Neural cell (in vitro differentiated cells): ENCODE measurements around the gene NPM3. TPM values are rescaled to one million over a fixed set of nuclear protein-coding genes. Genes with fewer than 3 reads are reported as not detected.

Source experiments
- H2AFZ ChIP-seq: fragments of 200-600, 300-800 bp; sonication (generic), shearing (Covaris generic); 2 replicates; pipeline ENCODE4 v1.6.0; 2014; ENCODE audit warnings: low read depth, mild to moderate bottlenecking, antibody characterized with exemption, low read length, moderate library complexity
- H3F3A ChIP-seq: fragments of 200-600 bp; shearing (Covaris generic); 2 replicates; pipeline ENCODE4 v1.6.1; 2016; ENCODE audit warnings: mild to moderate bottlenecking, moderate library complexity, mixed read lengths, antibody characterized with exemption, low read length; ENCODE audit not compliant: insufficient read depth, poor library complexity, severe bottlenecking
- H3K27ac ChIP-seq: fragments of 200-600, 300-800 bp; sonication (generic), shearing (Covaris generic); 2 replicates; pipeline ENCODE4 v1.5.1; 2014; ENCODE audit warnings: mild to moderate bottlenecking, low read length, moderate library complexity
- H3K27me3 ChIP-seq: fragments of 300-800, 200-600 bp; sonication (generic), shearing (Covaris generic); 2 replicates; pipeline ENCODE4 v1.6.0; 2014; ENCODE audit warnings: mild to moderate bottlenecking, low read depth, low read length, moderate library complexity; ENCODE audit not compliant: insufficient read depth
- H3K36me3 ChIP-seq: fragments of 300-800, 200-600 bp; sonication (generic), shearing (Covaris generic); 2 replicates; pipeline ENCODE4 v1.5.1; 2014; ENCODE audit warnings: mild to moderate bottlenecking, antibody characterized with exemption, low read length, moderate library complexity; ENCODE audit not compliant: insufficient read depth
- H3K4me2 ChIP-seq: fragments of 300-800, 200-600 bp; sonication (generic), shearing (Covaris generic); 2 replicates; pipeline ENCODE4 v1.6.0; 2014; ENCODE audit warnings: mild to moderate bottlenecking, low read length
- H3K4me3 ChIP-seq: fragments of 300-800, 200-600 bp; sonication (generic), shearing (Covaris generic); 2 replicates; pipeline ENCODE4 v1.5.1; 2014; ENCODE audit warnings: mild to moderate bottlenecking, low read length, moderate library complexity
- H3K79me2 ChIP-seq: fragments of 200-600 bp; shearing (Covaris generic); replicated peaks from 2 replicates; pipeline ENCODE4 v1.6.0; 2014; ENCODE audit warnings: mild to moderate bottlenecking, low read length, moderate library complexity; ENCODE audit not compliant: insufficient read depth
- H3K9ac ChIP-seq: fragments of 300-800, 200-600 bp; sonication (generic), shearing (Covaris generic); 2 replicates; pipeline ENCODE4 v1.6.1; 2016; ENCODE audit warnings: mild to moderate bottlenecking, low read length, mixed read lengths
- H3K9me2 ChIP-seq: fragments of 200-600 bp; shearing (Covaris generic); 2 replicates; pipeline ENCODE4 v1.6.1; 2016; ENCODE audit warnings: mild to moderate bottlenecking, low read length, mixed read lengths; ENCODE audit not compliant: insufficient read depth
- H3K9me3 ChIP-seq: fragments of 200-600, 300-800 bp; sonication (generic), shearing (Covaris generic); 2 replicates; pipeline ENCODE4 v1.6.1; 2016; ENCODE audit warnings: mild to moderate bottlenecking, mixed run types, low read length, moderate library complexity, mixed read lengths
- H4K20me1 ChIP-seq: fragments of 200-600 bp; shearing (Covaris generic); 2 replicates; pipeline ENCODE4 v1.6.1; 2016; ENCODE audit warnings: mild to moderate bottlenecking, mixed run types; ENCODE audit not compliant: insufficient read depth
- EP300 ChIP-seq: fragments of 450-650 bp; conservative IDR thresholded peaks from 2 replicates; pipeline ENCODE4 v1.6.1; 2014; ENCODE audit warnings: antibody characterized with exemption, mild to moderate bottlenecking, moderate library complexity; ENCODE audit not compliant: poor library complexity, severe bottlenecking
- EZH2 ChIP-seq: fragments of 200-600, 300-800 bp; shearing (Covaris generic), sonication (generic); IDR thresholded peaks from 2 replicates; pipeline ENCODE4 v1.6.1; 2014; ENCODE audit warnings: antibody characterized with exemption, low read length, borderline replicate concordance, mild to moderate bottlenecking; ENCODE audit not compliant: insufficient read depth, poor library complexity, severe bottlenecking
- MXI1 ChIP-seq: fragments of 450-650 bp; conservative IDR thresholded peaks from 2 replicates; pipeline ENCODE4 v1.6.1; 2014; ENCODE audit warnings: antibody characterized with exemption, mild to moderate bottlenecking; ENCODE audit not compliant: poor library complexity, severe bottlenecking
- POLR2AphosphoS5 ChIP-seq: IDR thresholded peaks from 2 replicates; pipeline ENCODE4 v1.6.1; 2012
- RAD21 ChIP-seq: fragments of 450-650 bp; conservative IDR thresholded peaks from 2 replicates; pipeline ENCODE4 v1.6.1; 2014; ENCODE audit warnings: antibody characterized with exemption, mild to moderate bottlenecking, moderate library complexity
- SMC3 ChIP-seq: fragments of 450-650 bp; conservative IDR thresholded peaks from 2 replicates; pipeline ENCODE4 v1.6.1; 2014; ENCODE audit warnings: antibody characterized with exemption, mild to moderate bottlenecking, moderate library complexity; ENCODE audit not compliant: poor library complexity
- TAF1 ChIP-seq: IDR thresholded peaks from 2 replicates; pipeline ENCODE4 v1.6.1; 2012; ENCODE audit warnings: low read depth
- polyA plus RNA-seq: library from polyadenylated mRNA; depleted of rRNA; stranded (reverse); fragments of >200 nt; gene quantifications from 2 replicates; pipeline ENCODE4 v1.2.3, GENCODE V29; 2014
- TF ChIP-seq, protein P1 (sequence below): IDR thresholded peaks from 2 replicates; pipeline ENCODE4 v1.6.1; 2012; ENCODE audit warnings: borderline replicate concordance
- TF ChIP-seq, protein P2 (sequence below): fragments of 450-650 bp; IDR thresholded peaks from 2 replicates; pipeline ENCODE4 v1.5.1; 2014; ENCODE audit warnings: antibody characterized with exemption, mild to moderate bottlenecking, moderate library complexity; ENCODE audit not compliant: poor library complexity, severe bottlenecking

The NPM3 gene
- polyA plus RNA-seq, 1 donor from 2014 or later, result 53.0 TPM

DNA sequence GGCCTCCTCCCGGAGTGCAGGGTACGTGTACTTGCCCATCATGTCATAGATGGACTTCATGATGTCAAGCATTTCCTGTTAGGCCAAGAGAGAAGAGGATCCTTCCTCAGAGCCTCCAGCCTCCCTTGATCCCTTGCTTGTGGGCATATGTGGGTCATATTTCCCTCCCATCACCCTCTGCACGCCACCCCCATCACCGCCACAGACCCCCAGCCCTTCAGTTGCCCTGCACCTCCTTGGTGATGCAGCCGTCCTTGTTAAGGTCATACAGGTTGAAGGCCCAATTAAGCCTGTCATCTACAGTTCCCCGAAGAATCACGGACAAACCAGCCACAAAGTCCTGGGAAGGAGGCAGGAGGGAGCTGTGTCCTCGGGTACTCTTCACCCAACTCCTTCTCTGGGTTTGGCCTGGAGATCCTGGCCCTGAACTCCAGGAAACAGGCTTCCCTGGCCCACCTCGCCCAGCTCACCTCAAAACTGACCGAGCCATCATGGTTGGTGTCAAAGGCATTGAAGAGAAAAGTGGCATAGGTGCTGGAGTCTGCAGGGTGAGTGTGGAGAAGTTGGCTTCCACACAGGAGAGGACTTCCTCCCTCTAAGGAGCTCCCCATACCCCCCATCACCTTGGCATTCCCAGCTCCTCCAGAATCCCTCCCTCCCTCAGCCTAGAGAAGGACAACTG lies 44.8 kb upstream of the NPM3 start:
- Histone ChIP-seq H3F3A (no peaks in the 10 kb centered on the region), H2AFZ (no peak overlapping the region), H3K9ac (no peak overlapping the region), H3K79me2 (no peaks in the 10 kb centered on the region), H3K9me2 (no peaks in the 10 kb centered on the region), H3K9me3 (no peaks in the 10 kb centered on the region), H3K27me3 (no peaks in the 10 kb centered on the region), H3K4me2 (no peak overlapping the region), H3K36me3 (no peaks in the 10 kb centered on the region), H4K20me1 (no peaks in the 10 kb centered on the region), H3K4me3 (no peak overlapping the region), H3K27ac (no peak overlapping the region)
- TF ChIP-seq MXI1, result no peak

DNA sequence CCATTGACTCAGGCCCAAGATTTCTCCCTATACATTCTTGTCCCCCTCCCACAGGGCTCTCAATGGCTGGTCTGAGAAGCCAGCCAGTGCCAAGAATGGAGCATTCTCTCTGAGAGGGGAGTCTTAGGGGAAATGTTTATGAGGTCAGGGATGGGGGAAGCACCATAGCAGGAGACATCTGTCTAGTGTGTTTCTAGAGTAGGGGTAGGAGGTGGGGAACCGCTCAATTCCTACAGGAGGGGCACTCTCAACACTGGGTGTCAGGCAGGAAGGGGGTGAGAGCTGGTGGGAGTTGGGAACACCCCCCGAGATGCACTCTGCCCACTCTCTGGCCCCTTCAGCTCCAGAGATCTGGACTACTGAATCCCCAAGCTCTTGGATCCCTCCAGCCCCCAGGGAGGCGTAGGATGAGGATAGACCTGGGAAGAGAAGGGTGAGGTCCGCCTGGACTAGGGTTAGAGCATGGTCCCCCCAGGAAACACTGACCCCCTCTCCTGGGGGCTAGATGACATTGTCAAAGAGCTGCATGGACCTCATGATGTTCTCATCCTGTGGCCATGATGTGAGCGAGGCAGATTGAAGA lies 43.7 kb upstream of the NPM3 start:
- Histone ChIP-seq H2AFZ (no peak overlapping the region), H3K36me3 (no peaks in the 10 kb centered on the region), H3K4me2 (no peak overlapping the region), H3K27me3 (no peaks in the 10 kb centered on the region), H4K20me1 (no peaks in the 10 kb centered on the region), H3K9ac (no peak overlapping the region), H3K9me2 (no peaks in the 10 kb centered on the region), H3F3A (no peaks in the 10 kb centered on the region), H3K79me2 (no peaks in the 10 kb centered on the region), H3K27ac (no peak overlapping the region), H3K4me3 (no peak overlapping the region), H3K9me3 (no peaks in the 10 kb centered on the region)
- TF ChIP-seq SMC3 (no peak), EZH2 (no peak), EP300 (no peak), TAF1 (no peak), RAD21 (no peak), MXI1 (no peak), POLR2AphosphoS5 (no peak)
- TF ChIP-seq, protein P1, sequence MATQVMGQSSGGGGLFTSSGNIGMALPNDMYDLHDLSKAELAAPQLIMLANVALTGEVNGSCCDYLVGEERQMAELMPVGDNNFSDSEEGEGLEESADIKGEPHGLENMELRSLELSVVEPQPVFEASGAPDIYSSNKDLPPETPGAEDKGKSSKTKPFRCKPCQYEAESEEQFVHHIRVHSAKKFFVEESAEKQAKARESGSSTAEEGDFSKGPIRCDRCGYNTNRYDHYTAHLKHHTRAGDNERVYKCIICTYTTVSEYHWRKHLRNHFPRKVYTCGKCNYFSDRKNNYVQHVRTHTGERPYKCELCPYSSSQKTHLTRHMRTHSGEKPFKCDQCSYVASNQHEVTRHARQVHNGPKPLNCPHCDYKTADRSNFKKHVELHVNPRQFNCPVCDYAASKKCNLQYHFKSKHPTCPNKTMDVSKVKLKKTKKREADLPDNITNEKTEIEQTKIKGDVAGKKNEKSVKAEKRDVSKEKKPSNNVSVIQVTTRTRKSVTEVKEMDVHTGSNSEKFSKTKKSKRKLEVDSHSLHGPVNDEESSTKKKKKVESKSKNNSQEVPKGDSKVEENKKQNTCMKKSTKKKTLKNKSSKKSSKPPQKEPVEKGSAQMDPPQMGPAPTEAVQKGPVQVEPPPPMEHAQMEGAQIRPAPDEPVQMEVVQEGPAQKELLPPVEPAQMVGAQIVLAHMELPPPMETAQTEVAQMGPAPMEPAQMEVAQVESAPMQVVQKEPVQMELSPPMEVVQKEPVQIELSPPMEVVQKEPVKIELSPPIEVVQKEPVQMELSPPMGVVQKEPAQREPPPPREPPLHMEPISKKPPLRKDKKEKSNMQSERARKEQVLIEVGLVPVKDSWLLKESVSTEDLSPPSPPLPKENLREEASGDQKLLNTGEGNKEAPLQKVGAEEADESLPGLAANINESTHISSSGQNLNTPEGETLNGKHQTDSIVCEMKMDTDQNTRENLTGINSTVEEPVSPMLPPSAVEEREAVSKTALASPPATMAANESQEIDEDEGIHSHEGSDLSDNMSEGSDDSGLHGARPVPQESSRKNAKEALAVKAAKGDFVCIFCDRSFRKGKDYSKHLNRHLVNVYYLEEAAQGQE, result no peak
- TF ChIP-seq, protein P2, sequence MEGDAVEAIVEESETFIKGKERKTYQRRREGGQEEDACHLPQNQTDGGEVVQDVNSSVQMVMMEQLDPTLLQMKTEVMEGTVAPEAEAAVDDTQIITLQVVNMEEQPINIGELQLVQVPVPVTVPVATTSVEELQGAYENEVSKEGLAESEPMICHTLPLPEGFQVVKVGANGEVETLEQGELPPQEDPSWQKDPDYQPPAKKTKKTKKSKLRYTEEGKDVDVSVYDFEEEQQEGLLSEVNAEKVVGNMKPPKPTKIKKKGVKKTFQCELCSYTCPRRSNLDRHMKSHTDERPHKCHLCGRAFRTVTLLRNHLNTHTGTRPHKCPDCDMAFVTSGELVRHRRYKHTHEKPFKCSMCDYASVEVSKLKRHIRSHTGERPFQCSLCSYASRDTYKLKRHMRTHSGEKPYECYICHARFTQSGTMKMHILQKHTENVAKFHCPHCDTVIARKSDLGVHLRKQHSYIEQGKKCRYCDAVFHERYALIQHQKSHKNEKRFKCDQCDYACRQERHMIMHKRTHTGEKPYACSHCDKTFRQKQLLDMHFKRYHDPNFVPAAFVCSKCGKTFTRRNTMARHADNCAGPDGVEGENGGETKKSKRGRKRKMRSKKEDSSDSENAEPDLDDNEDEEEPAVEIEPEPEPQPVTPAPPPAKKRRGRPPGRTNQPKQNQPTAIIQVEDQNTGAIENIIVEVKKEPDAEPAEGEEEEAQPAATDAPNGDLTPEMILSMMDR, result no peak
